Measurements from ENCODE around the gene RASGRP1.

RASGRP1 gene

GRCh38 chr15:38534691-38535090 lies 29.9 kb downstream of the RASGRP1 start:
- DNase-seq = no peak

DNA sequence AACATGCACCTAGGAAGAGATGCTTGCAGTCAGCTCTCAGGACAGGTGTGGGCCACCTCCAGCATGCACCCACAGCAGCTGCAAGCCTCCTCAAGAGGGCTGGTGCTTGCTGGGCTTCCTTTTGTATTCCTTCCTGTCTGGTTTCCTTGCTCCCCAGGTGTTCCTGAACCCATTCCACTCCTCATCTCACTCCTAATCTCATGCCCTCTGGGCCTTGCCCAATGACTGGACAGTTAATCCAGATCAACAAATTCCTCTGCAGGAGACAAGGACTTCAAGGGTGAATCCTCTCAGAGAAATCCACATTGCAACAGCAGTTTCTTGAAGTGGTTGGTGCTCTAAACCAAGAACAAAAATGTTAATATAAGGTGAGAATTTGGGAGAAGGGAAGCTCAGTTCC lies 30.7 kb downstream of the RASGRP1 start:
- DNase-seq = no peak

GRCh38 chr15:38533416-38533915 lies 31.1 kb downstream of the RASGRP1 start:
- no peak for DNase-seq

GRCh38 chr15:38532728-38533127 lies 31.9 kb downstream of the RASGRP1 start:
- no peak for DNase-seq

DNA sequence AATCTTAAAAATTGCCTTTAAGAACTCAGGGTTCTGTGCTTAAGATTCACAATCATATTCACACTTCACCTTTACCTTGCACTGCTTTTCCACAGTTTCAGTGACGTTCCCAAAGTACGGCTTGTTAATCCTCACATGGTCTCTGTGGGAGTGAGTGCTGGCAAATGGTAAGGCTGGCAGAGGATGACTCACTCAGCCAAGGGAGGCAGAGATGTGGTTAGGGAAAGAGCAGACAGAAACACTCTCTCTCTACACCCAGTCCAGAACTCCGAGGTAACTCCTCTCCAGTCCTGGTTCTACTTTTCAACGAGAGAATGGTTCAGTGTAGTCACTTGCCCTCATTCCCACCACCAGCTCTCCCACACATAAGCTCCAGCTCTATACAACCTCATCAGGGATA lies 33.1 kb downstream of the RASGRP1 start:
- DNase-seq = no peak

- no peak for DNase-seq
These were observed 34.5 kb downstream of the RASGRP1 start for GRCh38 chr15:38530113-38530512.

DNA sequence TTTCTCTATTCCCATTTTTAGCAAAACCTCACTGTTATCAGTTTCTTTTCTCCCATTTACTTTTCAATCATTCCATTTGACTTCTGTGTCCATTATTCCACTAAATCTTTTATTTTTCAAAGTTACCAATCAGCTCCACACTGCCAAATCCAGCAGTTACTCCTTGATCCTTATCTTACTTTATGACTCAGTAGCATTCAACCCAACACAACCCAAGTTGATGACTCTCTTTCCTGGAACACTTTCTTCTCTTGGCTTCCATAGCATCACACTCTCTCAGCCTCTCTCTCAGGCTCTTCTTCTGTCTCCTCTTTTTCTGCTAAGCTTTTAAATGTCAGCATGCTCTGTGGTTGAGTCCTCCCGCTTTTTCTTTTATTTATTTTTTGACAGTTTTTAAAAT lies 36.3 kb downstream of the RASGRP1 start:
- no peak for DNase-seq

DNA sequence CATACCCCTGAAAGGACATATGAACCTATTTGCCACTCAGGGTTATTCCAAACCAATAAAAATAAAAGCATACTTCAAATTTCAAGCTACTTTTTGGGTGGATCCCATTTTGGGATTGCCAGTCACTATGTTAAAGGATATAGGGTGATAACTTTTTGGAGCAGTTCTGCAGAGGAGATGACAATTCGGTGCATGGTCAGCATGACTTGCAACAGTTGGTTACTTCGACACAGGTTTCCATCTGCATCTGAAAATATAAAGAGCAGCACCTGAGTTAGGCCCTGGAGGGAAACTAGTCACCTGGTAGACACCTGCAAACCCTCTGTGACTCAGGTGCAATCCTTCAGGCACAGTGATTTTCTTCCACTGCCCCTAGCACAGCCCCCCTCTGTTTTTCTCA lies 38.5 kb downstream of the RASGRP1 start:
- DNase-seq = no peak

DNA sequence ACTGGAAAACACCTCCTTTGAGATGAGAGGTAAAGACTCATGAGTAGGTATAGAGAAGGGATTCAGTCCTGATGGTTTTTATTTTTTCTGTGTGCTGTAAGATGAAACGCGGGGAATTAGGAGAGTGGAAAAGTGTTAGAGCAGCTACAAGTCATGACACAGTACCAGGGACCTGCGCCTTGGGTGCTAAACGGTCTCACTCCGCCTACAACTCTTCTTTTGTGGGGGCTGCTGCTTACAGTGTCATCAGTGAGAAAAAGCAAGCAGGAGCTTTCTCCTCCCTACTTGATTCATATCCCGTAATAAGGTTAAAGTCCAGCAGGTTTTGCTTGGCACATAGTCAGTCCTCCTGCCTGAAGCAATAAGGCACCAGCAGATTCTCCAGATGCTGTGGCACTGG lies 39.1 kb downstream of the RASGRP1 start:
- no peak for DNase-seq

DNA sequence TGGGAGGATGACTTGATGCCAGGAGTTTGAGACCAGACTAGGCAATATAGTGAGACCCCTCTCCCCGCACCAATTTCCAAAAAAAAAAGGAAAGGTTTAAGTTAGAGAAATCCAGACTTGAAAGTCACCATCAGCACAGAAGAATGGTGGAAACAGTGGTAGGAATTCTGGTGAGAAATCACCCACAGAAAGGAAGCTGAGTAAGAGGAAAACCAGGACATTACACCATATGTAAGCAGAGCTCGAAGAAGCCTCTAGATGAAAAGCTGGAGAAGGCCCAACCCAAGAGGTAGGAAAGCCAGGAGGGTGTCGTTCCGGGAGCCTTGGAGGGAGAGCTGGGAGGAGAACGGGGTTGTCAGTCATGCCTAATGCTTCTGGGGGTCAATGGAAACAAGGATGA lies 40.5 kb downstream of the RASGRP1 start:
- DNase-seq = no peak

GRCh38 chr15:38522922-38523321 lies 41.7 kb downstream of the RASGRP1 start:
- no peak for DNase-seq

GRCh38 chr15:38521316-38521715 lies 43.3 kb downstream of the RASGRP1 start:
- DNase-seq = no peak

GRCh38 chr15:38520035-38520434 lies 44.6 kb downstream of the RASGRP1 start:
- DNase-seq = no peak

DNA sequence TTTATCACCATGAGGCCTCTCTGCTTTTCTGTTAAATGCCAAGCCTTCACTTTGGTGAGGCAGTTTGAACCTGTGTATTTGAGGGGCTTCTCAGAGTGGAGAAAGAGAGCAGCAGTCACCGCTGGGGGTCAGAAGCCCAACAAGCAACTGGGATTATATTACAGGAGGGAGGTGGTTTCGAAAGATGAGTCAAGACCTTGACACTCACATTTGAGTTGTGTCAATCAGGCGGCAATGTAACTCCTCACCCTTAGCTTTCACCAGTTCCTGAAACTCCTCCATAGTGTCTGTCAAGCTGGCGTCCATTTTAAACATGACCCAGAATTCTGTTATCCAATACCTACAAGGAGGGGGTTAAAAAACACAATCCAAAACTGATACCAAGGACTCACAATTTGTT lies 46.5 kb downstream of the RASGRP1 start:
- DNase-seq = no peak

GRCh38 chr15:38517312-38517975 lies 47.2 kb downstream of the RASGRP1 start:
- no peak for DNase-seq

GRCh38 chr15:38516626-38517025 lies 48.0 kb downstream of the RASGRP1 start:
- no peak for DNase-seq

DNA sequence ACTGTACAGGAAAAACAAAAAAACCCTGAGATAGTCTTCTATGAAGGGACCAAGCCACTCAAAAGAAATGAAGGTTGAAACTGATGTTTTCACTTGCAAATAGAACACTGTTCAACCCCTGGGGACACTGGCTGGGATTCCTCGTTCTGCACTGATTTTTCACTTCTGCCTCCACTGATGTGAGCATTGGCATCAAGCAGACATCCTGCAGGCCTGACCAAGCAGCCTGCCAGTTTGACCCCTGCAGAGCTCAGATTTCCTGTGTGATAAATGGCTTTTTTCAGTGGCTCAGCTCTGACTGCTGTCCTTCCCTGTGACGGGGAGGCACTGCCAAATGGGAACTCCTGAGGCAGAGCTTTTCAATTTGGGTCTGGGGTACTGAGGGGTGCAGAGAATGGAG lies 50.0 kb downstream of the RASGRP1 start:
- no peak for DNase-seq

DNA sequence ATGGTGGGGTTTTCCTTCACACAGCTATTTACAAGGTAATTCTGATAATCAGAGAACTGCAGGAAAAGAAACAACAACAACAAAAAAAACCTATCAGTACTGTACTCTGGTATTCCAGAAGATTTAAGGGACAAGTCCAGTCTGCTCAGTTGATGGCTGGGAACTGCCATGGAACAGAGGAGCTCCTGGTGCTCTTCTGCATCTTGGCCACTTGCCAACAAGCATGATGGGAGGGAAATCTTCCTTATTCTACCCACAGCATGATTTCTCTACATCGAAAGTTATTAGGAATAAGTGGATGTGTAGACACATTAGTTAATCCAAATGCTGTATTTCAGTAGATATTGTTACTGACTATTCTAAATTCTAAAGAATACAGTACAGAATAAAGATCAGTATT lies 51.7 kb downstream of the RASGRP1 start:
- DNase-seq = no peak

DNA sequence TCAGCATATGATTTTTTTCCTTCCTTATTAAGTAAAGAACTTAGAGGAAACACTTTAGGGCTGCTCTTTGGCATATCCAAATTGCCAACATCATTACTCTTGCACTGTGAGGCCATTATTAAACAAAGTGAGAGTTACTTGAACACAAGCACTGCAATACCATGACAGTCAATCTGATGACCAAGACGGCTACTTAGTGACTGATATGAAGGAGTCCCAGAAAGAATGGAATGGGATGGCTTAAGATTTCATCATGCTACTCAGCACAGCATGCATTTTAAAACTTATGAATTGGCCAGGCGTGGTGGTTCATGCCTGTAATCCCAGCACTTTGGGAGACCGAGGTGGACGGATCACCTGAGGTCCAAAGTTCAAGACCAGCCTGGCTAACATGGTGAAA lies 55.5 kb downstream of the RASGRP1 start:
- no peak for DNase-seq

GRCh38 chr15:38508647-38509046 lies 56.0 kb downstream of the RASGRP1 start:
- DNase-seq = no peak

GRCh38 chr15:38507570-38507969 lies 57.0 kb downstream of the RASGRP1 start:
- no peak for DNase-seq

GRCh38 chr15:38506997-38507396 lies 57.6 kb downstream of the RASGRP1 start:
- DNase-seq = no peak

DNA sequence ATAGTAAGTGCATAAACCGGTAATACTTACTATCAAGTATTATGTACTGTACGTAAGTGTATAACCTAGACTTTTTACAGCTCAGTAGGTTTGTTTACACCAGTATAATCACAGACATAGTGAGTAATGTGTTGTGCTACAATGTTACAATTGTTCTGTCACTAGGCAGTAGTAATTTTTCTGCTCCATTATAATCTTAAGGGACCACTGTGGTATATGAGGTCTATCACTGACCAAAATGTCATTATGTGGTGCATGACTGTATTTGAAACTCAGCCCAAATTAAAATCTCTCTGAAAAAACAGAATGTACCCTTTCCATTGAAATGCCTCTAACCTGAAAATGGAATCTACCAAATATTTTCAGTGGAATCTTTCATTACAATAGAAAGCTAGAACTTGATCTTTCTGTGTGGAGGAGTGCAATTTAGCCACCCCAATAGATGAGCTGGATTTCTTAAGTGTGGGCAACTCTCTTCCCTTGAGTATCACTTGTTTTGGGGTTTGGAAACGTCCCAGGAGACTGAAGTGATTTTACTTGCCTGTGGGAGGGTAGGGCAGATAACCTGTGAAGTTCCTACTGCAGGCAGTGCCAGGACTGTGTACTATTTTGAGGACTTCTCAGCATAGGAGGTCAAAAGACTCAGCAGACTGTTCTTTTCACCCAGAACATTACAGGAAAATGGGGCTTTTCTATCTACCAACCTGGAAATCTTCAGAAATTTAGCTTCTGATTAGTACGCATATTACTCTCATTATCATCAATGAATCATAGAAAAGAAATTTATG lies 59.7 kb downstream of the RASGRP1 start:
- no peak for DNase-seq

DNA sequence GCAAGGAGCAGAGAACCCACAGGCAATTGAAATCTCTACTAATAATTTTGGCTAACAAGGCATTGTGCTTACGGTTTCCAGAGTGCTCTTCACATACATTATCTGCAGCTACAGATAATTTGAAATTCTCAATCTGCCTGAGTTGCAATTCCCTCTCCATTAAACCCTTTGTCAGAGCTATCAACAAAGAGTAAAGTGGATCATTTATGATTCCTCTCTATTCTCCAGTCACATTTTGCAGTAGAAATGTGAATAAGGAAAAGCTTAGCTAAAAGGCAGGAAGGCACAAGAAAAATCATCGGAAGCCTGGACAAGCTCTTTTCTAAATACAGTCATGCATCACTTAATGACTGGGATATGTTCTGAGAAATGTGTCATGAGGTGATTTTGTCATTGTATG lies 61.1 kb downstream of the RASGRP1 start:
- no peak for DNase-seq

DNA sequence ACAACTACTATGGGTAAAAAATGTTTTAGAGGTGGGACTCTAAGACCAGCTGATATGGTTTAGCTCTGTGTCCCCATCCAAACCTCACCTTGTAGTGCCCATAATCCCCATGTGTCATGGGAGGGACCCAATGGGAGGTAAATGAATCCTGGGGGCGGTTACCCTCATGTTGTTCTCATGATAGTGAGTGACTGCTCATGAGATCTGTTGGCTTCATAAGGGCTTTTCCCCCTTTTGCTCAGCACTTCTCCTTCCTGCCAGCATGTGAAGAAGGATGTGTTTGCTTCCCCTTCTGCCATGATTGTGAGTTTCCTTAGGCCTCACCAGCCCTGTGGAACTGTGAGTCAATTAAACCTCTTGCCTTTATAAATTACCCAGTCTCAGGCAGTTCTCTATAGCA lies 65.0 kb downstream of the RASGRP1 start:
- no peak for DNase-seq
